SK-MEL-5 (cell line): ENCODE results near the gene CHSY1. TPM values are rescaled to one million over a fixed set of nuclear protein-coding genes. Genes with fewer than 3 reads are reported as not detected.

ENCODE experiments used
- DNase-seq: peaks from one replicate; pipeline ENCODE4 v3.0.0-alpha.2; 2016; ENCODE audit warnings: low read depth, low spot score
- in situ Hi-C: cut with HindIII; loops from 2 replicates; pipeline ENCODE4 v1.10.0; 2016; ENCODE audit warnings: low sequenced_read_pairs, high pct_unique_total_duplicates, low pct_unique_long_range_greater_than_20kb
- total RNA-seq: library from RNA; depleted of rRNA; stranded (reverse); fragments of >200 nt; shearing (Covaris generic); gene quantifications from 2 replicates; pipeline ENCODE4 v1.2.3, GENCODE V29; 2014

The CHSY1 gene
- total RNA-seq, 1 experiment from 2014 or later = 22.4 TPM

DNA sequence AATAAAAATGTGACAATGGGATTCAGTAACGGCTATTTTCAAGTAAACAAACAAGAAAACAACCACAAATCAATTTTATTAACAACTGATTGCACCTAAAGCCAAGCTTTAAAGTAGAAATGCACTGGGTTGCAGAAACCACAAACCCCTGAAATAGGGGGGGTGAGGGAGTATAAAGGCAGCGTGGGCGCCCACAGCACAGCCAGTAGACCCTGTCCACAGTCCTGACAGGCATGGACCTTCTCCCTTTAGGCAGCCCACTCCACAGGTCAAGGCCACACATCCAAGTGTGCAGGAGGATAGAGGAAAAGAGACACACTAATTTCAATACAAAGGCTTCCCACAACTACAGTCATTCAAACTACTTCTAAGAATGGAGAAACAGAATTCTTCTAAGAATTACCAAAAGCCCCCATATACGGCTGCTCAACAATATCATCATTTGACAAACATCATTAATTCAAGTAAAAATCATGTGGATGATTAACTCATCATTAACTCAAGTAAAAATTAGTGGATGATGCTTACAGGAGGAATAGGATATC lies 48.7 kb downstream of the CHSY1 start:
- no peak for DNase-seq
- in situ Hi-C loops = loop anchor here (10.0 kb wide), 1 partner anchor 108 kb away; no protein-coding TSS in a partner anchor

DNA sequence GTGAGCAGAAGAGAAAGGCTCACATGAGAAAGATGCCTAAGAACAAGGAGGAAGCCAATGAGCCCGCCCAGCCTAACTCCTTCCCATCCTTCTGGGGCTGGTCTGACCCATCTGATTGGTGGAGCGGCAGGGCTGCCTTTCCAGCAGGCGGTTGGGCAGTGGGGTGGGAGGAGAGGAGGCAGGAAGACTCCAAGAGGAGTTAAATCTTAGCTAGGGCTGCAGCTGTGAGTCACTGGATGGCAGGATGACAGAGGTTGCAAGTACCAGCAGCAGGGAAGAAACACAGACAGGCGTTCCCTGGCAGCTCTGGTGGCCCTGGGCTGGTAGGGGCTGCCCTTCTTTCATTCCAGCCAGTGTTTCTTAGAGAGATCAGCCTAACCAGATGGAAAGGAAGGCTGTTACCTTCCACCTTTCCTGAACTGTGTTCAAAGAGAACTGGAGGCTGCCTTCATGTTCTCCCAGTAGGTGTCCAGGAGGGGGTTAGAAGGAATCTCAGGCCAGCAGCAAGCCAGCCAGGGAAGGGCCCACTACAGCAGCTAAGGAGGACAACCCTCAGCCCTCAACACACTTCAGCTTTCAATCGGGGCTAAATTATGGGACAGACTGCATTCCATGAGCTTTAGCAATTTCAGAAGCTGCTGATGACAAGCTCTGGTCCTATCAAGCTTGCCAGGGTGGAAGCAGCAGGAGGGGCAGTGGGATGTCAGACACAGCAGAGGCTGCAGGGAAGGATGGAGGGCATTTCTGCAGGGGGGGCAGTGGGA lies 50.3 kb downstream of the CHSY1 start:
- peak; percentile 51 for DNase-seq
- in situ Hi-C loops = loop anchor here (10.0 kb wide), 1 partner anchor 107 kb away; no protein-coding TSS in a partner anchor

DNA sequence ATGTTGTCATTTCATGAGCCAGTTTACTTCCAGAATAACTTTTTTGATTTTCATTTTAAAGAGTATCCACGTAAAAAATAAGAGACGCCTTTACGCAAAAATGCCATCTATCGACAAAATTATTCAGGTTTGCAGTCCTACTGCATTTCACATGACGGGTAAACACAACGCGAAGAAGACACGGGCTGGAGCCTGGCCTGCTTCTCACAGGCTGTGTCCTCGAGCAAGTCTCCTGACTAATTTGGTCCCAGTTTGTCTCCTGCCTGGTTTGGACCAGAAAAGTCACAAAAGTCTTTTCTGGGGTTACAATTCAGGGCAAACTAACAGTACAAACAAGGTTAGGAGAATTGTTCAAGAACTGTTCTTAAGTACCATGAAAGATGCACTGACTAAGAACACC lies 51.7 kb downstream of the CHSY1 start:
- no peak for DNase-seq
- in situ Hi-C loops = loop anchor here (10.0 kb wide), 1 partner anchor 105 kb away; no protein-coding TSS in a partner anchor

DNA sequence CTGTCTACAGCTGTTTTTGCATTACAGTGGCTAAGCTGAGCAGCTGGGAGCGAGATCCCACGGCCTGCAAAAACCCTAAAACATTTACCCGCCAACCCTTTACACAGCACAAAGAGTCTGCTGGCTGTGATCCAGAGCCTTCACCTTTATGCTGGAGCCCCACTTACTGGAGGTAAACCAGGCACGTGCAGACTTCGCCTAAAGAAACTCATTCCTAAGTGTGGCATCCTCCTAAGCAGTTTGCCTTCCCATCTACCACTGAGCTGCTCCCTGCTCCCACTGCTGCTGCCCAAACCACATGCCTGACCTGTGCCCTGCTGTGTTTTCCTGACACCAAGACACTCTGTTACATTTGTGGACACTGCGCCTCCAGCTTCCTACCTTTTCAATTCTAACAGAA lies 53.0 kb downstream of the CHSY1 start:
- DNase-seq = no peak
- in situ Hi-C loops = no loop called here

DNA sequence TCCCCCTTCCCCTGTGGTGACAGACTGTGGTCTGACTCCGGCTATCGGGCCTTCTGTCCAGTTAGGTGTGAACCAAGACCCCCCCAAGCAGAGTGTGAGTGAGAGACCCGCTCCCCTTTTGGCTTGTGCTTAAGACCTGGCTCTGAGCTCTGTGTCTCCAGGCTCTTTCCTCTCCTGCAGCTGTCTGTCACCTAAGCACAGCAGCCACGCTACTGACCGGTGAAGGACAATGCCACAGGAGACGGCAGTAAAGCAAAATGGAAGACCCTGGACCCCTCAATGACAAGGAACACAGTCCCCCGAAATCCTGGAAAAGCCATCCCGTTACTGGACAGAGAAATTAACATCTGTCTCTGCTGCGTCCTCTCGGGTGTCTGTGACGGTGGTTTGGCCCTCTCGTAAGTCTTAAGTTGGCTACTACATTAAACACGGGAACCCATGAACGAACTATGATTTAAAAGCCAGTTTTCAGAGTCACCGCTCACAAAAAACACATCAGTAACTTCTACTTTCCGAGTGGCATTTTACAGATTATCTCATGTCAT lies 53.7 kb downstream of the CHSY1 start:
- DNase-seq = no peak
- in situ Hi-C loops = no loop called here

DNA sequence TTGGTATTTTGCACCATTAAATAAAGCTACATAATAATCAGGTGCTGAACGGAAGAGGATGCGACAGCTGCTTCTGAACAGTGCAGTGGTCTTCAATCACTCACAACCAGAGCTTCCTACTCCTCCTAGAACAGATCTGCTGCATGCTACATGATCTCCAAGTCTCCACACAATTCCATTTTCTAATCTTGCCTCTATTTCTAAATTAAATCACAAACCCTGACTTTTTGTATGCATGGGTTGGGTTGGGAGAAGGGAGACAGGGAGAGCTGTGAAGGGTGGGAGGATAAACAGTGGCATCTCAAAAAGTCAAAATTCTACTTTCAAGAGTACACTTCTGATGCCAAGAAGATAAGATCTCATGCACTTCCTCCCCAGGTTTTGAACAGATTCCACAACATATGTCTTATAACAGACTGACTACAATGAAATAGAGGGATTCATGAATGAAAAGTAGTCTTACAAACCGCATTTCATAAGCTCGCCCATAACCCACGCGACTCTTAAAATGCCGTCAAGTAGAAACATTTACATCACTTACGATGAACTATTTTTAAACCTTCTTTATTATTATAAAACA lies 57.2 kb downstream of the CHSY1 start:
- in situ Hi-C loops = no loop called here
- no peak for DNase-seq

DNA sequence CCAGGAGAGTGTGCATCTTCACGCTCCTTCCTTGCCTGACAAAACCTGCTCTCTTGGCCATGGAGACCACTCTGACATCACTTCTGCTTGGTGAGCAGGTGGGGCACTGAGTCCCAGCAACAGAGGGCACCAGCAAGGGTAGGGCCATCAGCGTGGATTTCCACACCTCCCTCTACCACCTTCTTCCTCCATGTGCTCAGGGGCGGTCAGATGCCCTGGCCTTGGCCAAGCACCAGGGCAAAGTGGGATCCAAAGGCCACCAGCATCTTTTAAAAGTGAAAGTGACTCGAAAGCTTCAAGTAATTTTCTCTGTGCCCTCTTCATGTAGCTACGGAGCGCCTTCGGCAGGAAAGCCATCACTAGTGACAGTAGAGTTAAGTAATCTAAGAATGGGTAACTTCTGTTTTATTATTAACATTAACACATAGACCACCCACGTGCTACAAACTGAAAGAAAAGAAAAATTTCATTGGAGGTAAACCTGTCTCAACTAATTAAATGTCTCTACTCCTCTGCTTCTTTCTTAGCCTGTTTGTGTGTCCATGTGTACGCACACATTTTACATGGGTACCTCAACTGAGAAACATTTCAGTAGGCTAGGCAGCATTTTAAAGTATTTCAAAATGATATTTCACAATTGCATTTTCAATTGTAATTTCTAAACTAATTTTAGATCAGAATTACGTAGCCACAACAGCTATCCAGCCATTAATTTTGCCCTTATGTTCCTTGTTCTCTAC lies 57.9 kb downstream of the CHSY1 start:
- in situ Hi-C loops = no loop called here
- DNase-seq = no peak

DNA sequence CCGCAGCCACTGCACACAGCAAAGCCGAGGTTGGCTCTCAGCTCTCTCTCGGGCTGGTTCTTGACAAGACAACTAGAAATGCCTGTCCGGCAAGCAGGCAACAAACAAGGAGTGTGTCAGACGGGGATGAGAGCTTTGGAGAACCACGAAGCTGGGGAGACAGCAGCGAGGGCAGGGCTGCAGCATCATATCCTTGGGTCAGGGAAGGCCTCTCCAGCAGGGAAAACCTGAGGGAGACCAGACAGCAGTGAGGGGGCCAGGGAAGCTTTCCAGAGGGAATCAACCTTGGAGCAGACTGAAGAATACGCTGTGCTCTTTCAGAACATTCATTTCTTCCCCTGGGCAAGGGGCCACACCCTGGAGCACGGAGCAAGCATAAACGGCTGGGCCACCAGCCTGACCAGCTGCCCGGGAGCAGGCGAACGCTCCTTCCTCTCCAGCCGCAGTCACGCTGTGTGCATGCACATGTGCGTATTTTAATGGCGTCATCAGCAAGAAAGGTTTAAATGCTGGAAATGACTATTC lies 58.7 kb downstream of the CHSY1 start:
- in situ Hi-C loops = no loop called here
- no peak for DNase-seq

DNA sequence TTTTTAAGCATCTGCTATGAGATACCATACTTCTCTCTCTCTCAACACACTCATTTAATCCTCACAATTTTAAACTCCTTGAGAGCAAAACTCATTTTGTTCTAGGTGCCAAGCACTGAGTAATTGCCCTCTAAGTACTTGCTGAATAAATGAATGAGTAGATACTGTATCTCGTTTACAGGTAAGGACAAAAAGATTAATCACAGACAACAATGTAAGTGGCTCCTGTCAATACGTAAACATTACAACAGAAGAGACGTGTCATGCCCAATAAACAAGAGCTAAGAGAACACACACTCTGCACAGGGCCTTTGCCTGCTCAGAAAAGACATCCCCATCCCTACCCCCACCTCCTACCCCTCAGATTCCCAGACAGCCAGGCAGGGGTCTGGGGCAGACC lies 59.8 kb downstream of the CHSY1 start:
- no peak for DNase-seq
- in situ Hi-C loops = no loop called here

DNA sequence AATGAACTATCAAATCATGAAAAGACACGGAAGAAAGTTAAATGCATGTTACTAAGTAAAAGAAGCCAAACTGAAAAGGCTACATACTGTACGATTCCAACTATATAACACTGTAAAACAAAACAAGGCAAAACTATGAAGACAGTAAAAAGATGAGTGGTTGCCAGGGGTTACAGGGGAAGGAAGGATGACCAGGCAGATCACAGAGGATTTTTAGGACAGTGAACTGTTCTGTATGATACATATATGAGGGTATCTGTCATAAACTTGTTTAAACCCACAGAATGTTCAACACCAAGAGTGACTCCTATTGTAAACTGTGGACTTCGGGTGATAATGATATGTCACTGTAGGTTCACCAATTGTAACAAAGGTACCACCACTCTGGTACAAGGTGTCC lies 60.6 kb downstream of the CHSY1 start:
- DNase-seq = no peak
- in situ Hi-C loops = no loop called here

DNA sequence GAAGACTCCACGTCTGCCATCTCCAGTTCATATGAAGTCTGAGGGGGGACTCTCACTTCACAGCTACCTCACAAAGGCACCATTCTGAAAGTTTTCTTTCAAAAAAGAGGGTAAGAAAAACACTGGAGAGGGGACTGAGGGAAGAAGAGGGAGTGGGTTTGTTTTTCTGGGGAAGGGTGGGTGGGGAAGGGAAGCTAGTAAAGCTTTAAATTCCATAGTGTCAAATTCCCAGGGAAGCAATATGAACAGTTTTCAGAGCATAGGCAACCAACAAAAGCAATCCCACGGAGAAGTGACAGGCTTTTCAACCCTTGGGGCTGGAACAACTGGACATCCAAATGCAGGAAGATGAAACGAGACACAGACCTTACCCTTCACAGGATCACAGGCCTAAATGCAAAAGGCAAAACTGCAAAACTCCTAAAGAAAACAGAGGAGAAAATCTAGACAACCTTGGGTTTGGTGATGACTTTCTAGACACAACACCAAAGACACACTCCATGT lies 61.7 kb downstream of the CHSY1 start:
- in situ Hi-C loops = no loop called here

DNA sequence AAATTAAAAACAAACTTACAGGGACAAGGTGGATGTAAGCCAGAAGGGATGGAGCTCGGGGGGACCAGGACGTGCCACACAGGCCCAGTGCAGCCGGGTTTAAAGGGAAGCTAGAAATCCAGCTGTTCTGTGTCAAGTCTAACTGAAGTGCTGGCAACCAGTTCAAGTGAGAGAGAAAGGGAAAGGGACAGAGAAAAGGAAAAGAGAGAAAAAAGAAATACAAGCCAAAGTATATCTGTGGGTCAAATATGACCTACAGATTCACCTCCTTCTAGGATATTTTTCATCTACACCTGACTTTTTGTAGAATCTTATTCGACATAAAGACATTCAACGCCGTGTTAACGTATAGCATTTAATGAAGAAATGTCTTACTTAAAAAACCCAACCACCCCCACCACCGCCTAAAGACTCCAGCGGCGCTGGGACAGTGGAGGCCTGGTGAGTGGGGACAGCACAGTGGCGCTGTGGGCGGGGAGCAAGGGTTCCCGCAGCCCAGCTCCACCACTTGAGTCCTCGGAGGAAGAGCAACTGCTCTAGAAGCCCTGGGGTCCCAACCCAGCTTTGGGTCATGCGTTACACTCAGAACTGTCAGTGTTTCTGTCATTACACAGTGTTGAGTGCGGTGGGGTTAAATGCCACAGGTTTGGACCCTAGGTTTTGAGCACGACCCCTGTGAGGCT lies 62.3 kb downstream of the CHSY1 start:
- DNase-seq = no peak
- in situ Hi-C loops = no loop called here

More for the DNA sequence above, 61.7 kb downstream of the CHSY1 start:
- DNase-seq = no peak

DNA sequence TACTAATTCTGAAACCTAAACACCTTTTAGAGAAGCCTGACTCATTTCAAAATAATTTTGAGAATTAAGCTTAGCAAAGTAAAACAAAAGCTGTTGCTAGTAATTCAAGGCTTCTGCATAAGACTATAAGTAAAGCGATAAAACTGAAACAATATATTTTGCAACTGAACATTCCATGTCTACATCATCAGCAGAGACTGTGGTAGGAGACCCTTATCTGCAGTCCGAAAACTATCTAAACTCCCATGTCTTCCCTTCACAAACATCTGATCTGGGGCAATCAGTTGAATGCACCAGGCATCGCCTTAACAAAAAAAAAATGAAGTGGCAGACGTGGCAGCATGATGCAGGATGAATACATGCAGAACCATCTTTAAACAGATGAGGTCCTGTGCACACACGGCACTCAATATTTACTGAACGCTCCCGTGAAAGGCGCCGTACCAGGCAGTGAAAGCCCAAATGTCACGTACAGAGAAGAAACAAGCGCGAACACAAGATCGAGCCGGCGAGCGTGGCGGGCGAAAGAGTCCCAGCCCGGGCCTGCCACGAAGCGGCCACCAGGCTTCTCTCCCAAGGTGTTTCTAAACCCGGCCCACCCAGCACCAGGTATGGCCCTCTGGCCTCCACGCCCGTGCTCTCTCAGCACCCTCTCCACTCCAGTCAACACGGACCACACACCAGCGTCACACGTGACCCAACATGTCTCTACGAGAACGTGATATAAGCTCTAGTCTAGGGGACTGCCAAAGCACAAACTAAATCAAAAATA lies 63.0 kb downstream of the CHSY1 start:
- in situ Hi-C loops = no loop called here
- no peak for DNase-seq

DNA sequence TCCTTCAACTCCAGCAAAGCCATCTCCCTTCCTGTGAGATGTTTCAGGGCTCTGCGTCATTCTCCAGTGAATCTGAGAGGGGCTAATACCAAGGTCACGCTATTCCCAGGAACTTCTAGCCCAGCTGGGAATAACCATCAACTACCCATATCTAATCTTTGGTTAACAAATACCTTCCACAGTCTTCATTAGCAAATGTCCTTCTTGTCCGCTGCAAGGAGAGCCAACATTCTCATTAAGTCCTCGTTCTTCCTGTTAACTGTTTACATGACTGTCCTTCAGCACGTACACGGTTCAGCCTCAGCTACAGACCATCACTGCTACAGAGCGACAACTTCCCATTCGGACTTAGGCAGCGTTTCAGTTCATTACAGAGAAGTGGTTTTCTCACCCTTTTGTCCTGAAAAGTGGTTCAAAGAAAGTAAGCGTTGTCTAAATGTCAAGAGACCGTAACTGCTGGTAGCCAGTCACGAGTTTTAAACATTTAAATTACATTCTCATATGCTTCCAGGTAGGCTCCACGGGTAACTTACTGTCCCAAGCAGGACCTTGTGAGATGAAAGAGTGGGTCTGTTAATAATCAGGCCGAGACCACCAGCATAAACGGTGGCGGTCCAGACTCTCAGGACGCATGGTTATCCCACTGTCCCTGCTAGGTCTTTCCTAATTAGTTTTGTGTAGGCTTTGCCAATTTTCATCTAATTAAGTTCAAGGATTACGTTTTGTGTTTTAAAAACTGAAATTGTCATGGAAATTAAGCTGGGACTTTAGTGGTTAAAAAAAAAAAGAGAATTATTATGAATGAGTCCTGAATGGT lies 63.8 kb downstream of the CHSY1 start:
- in situ Hi-C loops = no loop called here
- no peak for DNase-seq

DNA sequence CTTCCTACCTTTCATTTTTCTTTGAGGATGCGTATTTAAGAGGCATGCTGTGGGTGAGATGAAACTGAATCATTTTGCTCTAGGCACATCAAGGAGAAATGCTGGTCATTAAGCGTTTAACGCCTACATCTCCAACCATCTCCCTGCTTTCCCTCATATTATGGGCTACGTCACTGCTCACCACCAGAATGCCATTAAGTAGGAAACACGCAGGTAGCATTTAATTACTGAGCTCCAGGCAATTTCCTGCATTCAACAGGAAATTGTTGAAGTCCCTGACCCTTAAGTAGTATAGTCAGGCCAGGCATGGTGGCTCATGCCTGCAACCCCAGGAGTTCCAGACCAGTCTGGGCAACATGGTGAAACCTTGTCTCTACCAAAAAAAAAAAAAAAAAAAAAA lies 66.1 kb downstream of the CHSY1 start:
- no peak for DNase-seq
- in situ Hi-C loops = no loop called here

DNA sequence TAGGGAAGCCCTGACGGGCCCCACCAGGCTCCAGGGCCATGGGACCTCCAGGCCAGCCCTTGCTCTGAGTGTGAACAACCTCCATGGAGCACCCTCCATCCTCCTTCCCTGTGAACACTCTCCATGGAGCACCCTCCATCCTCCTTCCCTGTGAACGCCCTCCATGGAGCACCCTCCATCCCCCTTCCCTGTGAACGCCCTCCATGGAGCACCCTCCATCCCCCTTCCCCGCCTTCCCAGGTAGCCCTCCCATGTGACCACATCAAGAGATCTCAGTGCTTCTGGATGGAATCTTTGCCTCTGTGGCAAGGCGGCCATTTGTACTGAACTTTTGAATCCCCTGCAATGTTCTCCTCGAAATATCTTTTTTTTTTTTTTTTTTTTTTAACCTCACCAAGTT lies 66.5 kb downstream of the CHSY1 start:
- in situ Hi-C loops = no loop called here

More for the DNA sequence above, 66.5 kb downstream of the CHSY1 start:
- DNase-seq = no peak
